Myocyte (in vitro differentiated cells): ENCODE measurements around the gene NFE2L2. TPM values are rescaled to one million over a fixed set of nuclear protein-coding genes. Genes with fewer than 3 reads are reported as not detected.
A peak's percentile ranks its signal among the peaks of the same experiment; 100 is the strongest.
"Not testable (repeated sequence)": the region's sequence is repeated elsewhere in the genome, so short reads cannot be mapped to it uniquely, and the experiment has no call there.

ENCODE experiments used
- DNase-seq: peaks from one replicate; pipeline ENCODE4 v3.0.0-alpha.2; 2012; ENCODE audit warnings: low read depth
- total RNA-seq: library from RNA; depleted of rRNA; stranded (reverse); fragments of >200 nt; gene quantifications from 2 replicates; pipeline ENCODE4 v1.2.3, GENCODE V29; 2014

NFE2L2 gene
- total RNA-seq, 1 donor from 2014 or later, result 107 TPM

GRCh38 chr2:177281400-177282180 is 17.1 kb upstream of the NFE2L2 start:
- no peak for DNase-seq

- DNase-seq, result no peak
These were observed 15.3 kb upstream of the NFE2L2 start for GRCh38 chr2:177279847-177280246.

- DNase-seq, result peak; percentile 49
These were observed 11.2 kb upstream of the NFE2L2 start for GRCh38 chr2:177275743-177276055.

GRCh38 chr2:177275040-177275742 is 10.7 kb upstream of the NFE2L2 start:
- no peak for DNase-seq

GRCh38 chr2:177273408-177273807 is 8.9 kb upstream of the NFE2L2 start:
- DNase-seq, result no peak

- DNase-seq, result no peak
These were observed 8.2 kb upstream of the NFE2L2 start for GRCh38 chr2:177272765-177273164.

- no peak for DNase-seq
These were observed 7.6 kb upstream of the NFE2L2 start for GRCh38 chr2:177271981-177272666.

- no peak for DNase-seq
These were observed 6.0 kb upstream of the NFE2L2 start for GRCh38 chr2:177270531-177270930.

- DNase-seq, result no peak
These were observed 4.4 kb upstream of the NFE2L2 start for GRCh38 chr2:177268901-177269300.

GRCh38 chr2:177268187-177268871 is 3.8 kb upstream of the NFE2L2 start:
- DNase-seq, result no peak

- DNase-seq, result not testable (repeated sequence)
These were observed 2.4 kb upstream of the NFE2L2 start for GRCh38 chr2:177266955-177267354.

GRCh38 chr2:177265824-177266817 is 1.6 kb upstream of the NFE2L2 start:
- DNase-seq, result no peak

- DNase-seq, result peak; percentile 75
These were observed 276 bp downstream of the NFE2L2 start for GRCh38 chr2:177264209-177264692.

- peak; percentile 99 for DNase-seq
These were observed 897 bp downstream of the NFE2L2 start for GRCh38 chr2:177263451-177264208.

GRCh38 chr2:177262958-177263450 is 1.5 kb downstream of the NFE2L2 start:
- no peak for DNase-seq

GRCh38 chr2:177262092-177262491 is 2.4 kb downstream of the NFE2L2 start:
- no peak for DNase-seq

- DNase-seq, result no peak
These were observed 3.1 kb downstream of the NFE2L2 start for GRCh38 chr2:177261116-177262060.

GRCh38 chr2:177260379-177260778 is 4.1 kb downstream of the NFE2L2 start:
- DNase-seq, result no peak
